ENCODE data around the gene B3GALNT2. TPM values are rescaled to one million over a fixed set of nuclear protein-coding genes. Genes with fewer than 3 reads are reported as not detected.

The B3GALNT2 gene
- total RNA-seq, 1 experiment from 2014 or later, result 23.8 TPM

- no peak for DNase-seq (ENCODE audit: low read depth)
Measured at GRCh38 chr1:235409042-235409820, 95.0 kb downstream of the B3GALNT2 start.

DNA sequence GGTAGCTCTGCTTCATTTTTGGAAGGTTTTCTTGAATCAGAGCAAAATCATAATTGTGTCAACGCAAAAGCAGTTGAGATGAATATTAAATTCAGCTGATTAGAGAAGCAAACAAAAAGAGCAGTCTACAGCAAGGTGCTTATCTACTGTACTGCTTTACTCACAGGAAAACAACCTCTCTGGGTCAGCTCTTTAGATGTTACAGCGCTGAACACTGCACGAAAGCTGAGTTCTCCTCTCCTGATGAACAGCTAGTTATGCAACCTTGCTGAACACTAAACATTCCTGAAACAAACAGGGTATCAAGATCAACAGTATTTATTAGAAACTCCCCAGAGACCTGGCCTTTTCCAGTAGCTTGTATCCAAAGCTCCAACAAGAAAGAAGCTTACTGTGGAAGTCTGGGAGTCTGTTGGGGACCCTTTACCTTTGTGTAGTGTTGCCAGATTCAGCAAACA is 95.7 kb downstream of the B3GALNT2 start:
- no peak for DNase-seq (ENCODE audit: low read depth)

DNA sequence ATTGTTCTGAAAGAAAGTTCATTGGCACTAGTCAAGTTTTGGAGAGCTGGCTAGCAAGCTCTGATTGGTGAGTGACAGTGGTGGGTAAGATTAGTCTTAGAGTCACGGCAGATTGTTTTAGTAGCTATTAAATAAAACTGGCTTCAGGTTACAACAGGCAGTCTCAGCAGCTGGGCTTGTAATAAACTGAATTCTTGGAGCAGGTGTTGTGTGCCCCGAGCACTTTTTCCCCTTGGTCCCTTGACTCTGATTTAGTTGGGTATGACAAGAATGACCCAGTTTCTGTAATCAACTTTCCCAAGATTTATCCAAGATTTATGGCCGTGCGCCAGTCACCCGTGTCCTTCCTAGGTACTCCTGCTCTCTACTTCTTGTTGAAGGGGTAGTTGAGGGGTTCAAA is 96.8 kb downstream of the B3GALNT2 start:
- DNase-seq (ENCODE audit: low read depth), result no peak

DNA sequence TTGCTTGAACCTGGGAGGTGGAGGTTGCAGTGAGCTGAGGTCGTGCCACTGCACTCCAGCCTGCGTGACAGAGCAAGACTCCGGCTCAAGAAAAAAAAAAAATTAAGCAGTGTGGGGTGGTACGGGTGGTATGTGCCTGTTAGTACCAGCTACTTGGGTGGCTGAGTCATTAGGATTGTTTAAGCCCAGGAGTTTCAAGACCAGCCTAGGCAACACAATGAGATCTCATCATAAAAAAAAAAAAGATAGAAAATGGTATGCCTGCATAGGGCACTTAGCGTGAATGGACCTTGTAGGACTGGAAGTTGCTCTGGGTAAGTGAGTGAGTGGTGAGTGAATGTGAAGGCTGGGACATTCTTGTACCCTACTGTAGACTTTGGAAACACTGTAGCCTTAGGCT is 100.1 kb downstream of the B3GALNT2 start:
- DNase-seq (ENCODE audit: low read depth), result peak; percentile 50

GRCh38 chr1:235403593-235403992 is 100.7 kb downstream of the B3GALNT2 start:
- no peak for DNase-seq (ENCODE audit: low read depth)

- no peak for DNase-seq (ENCODE audit: low read depth)
Measured at GRCh38 chr1:235402457-235403200, 101.6 kb downstream of the B3GALNT2 start.

DNA sequence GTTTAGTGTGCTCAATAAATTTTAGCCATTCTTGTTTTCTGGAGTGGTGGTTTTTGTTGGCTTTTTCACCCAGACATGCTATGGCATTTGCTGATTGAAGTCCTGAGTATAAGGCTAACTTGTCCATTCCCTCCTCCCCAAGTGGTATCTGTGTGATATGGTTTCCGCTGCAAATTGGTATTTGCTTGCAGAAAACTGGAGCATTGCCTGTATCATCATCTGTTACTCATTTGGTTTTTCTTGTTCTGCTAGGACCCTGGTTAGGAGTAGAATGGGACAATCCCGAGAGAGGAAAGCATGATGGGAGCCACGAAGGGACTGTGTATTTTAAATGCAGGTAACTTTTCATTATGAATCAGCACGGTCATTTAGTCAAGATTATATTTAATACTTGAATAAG is 103.0 kb downstream of the B3GALNT2 start:
- no peak for DNase-seq (ENCODE audit: low read depth)

Other genes with a start within 250 kb of the B3GALNT2 start
- gene ARID4B, start 176.3 kb downstream of the B3GALNT2 start, total RNA-seq (2014; rRNA removed; shearing (Covaris generic)), result 13.2 and 16.9 TPM in 2 replicates
- gene GGPS1, start 175.9 kb downstream of the B3GALNT2 start, total RNA-seq (2014; rRNA removed; shearing (Covaris generic)), result 30.0 and 37.7 TPM in 2 replicates
- gene TBCE, start 137.0 kb downstream of the B3GALNT2 start, total RNA-seq (2014; rRNA removed; shearing (Covaris generic)), result 18.1 and 20.3 TPM in 2 replicates
- 2.0 and 2.4 TPM in 2 replicates for gene GNG4, start 145.3 kb upstream of the B3GALNT2 start, total RNA-seq (2014; rRNA removed; shearing (Covaris generic))

All from RPMI7951 (cell line).